ENCODE results near the gene SCGB1C1. TPM values are rescaled to one million over a fixed set of nuclear protein-coding genes. Genes with fewer than 3 reads are reported as not detected.

SCGB1C1 gene
- total and polyA plus RNA-seq, 9 of the 15 experiments (the other 6 are each of a cell fraction or from before 2014, with no cell fraction given): not detected

DNA sequence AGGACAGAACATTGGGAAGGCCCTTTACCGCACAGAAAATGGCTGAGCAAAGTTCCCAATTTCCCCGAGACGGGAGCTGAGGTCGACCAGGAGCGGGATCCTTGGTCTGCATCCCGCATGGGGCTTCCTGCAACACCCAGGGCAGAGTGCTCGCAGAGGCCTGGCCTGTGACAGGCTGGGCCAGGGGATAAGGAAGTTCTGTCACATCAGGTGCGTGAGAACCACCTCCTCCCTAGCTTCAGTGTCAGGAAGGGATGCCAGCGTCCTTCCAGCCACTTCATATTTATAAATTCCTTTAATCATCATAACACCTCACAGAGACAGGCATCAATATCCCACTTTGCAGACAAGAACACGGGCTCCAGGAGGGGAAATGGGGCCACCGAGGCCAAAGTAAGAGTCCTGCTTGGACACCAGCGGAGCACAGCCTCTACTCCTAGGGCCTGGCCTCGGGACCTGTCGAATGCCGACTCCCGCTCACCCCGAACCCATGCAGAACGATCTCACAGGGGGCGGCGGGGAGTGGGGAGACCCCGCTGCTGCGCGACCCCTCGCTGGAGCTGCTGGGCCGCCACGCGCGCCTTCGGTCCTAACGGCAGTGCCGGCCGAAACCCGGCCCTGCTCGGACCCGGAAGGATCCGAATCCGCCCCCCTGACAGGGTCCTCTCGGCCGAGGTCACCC is 13.8 kb downstream of the SCGB1C1 start:
- in situ Hi-C loops (cut with MboI): no loop called here
- peak; percentile 2 for ATAC-seq
- Histone ChIP-seq H3K4me2 (ENCODE audit: insufficient read depth, low read length) (peak overlapping the region; percentile 92), H3K9ac (ENCODE audit: insufficient read depth in 1 of 2, low read depth in 2 of 2, low read length in 2 of 2) (peak overlapping the region; percentile 97 to 98), H3K27me3 (ENCODE audit: control insufficient read depth in 2 of 2, insufficient read depth in 2 of 2, low read length in 2 of 2) (no peaks in the 10 kb centered on the region; a peak in 1 of 5 replicates), H3K36me3 (ENCODE audit: control insufficient read depth, insufficient read depth, low read length) (peaks cover 71% of the 10 kb centered on the region), H3K9me1 (ENCODE audit: control insufficient read depth, insufficient read depth, low read length) (peaks cover 10% of the 10 kb centered on the region), H3K27ac (ENCODE audit: extremely low read depth, low read depth, low read length) (peak overlapping the region; percentile 93), H3K4me1 (replicated peaks in 1 of 2; ENCODE audit: control insufficient read depth in 2 of 2, insufficient read depth in 2 of 2, low read length in 2 of 2) (peaks cover 35 to 55% of the 10 kb centered on the region in 2 experiments; a peak in 4 of 5 replicates), H4K20me1 (replicated peaks; ENCODE audit: control insufficient read depth, insufficient read depth, low read length) (peaks cover 44% of the 10 kb centered on the region), H2AFZ (ENCODE audit: low read depth, low read length) (no peak overlapping the region), H3K79me2 (ENCODE audit: control insufficient read depth, insufficient read depth, low read length) (peaks cover 72% of the 10 kb centered on the region), H3K4me3 (peak overlapping the region; percentile 96), H3K9me3 (replicated peaks; ENCODE audit: control insufficient read depth, insufficient read depth, low read depth, low read length) (no peaks in the 10 kb centered on the region)
- BruUV-seq (replicated peaks): TSS peak; percentile 39
- POLR2A ChIA-PET: interaction anchor here (0.6 to 3.1 kb wide), 29 partner anchors 9 to 305 kb away, joined by 3 to 63 read pairs (median 4); no protein-coding TSS in a partner anchor
- intact Hi-C loops (cut with micrococcal nuclease): loop anchor here (2.0 kb wide), 1 partner anchor 30 kb away; the partner anchor contains the start of genes PSMD13 and SIRT3
- CTCF ChIA-PET (ENCODE audit: low intra/inter-chr PET ratio): no interaction called here
- DNase-seq (ENCODE audit: extremely low read depth in 1 of 4, low spot score in 3 of 4): peak; percentile 37 to 50 (median 44)
- no peak for FAIRE-seq
- under 1% methylated on average over 28 of the region's 39 CpGs for WGBS (ENCODE audit: insufficient coverage, low coverage, missing lambda C conversion rate)
- TF ChIP-seq, protein P1, sequence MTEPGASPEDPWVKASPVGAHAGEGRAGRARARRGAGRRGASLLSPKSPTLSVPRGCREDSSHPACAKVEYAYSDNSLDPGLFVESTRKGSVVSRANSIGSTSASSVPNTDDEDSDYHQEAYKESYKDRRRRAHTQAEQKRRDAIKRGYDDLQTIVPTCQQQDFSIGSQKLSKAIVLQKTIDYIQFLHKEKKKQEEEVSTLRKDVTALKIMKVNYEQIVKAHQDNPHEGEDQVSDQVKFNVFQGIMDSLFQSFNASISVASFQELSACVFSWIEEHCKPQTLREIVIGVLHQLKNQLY (CRISPR knock-in tag; conservative IDR thresholded peaks at IDR 0.05): no peak
- TF ChIP-seq, protein P2, sequence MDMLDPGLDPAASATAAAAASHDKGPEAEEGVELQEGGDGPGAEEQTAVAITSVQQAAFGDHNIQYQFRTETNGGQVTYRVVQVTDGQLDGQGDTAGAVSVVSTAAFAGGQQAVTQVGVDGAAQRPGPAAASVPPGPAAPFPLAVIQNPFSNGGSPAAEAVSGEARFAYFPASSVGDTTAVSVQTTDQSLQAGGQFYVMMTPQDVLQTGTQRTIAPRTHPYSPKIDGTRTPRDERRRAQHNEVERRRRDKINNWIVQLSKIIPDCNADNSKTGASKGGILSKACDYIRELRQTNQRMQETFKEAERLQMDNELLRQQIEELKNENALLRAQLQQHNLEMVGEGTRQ (CRISPR knock-in tag; IDR thresholded peaks at IDR 0.05): 0 out of 2 replicates have a peak, but pooled peaks have one; percentile 5
- TF ChIP-seq ZNF57 (CRISPR knock-in tag; IDR thresholded peaks at IDR 0.05) (0 out of 2 replicates have a peak, but pooled peaks have one; percentile 11), BACH1 (tag; IDR thresholded peaks at IDR 0.05) (no peak), PCBP1 (IDR thresholded peaks at IDR 0.05; ENCODE audit: low read depth, low read length, poor library complexity, severe bottlenecking) (no peak), MBD2 (IDR thresholded peaks at IDR 0.05; ENCODE audit: borderline replicate concordance, low read depth) (no peak), SIN3A (IDR thresholded peaks at IDR 0.05; ENCODE audit: borderline replicate concordance in 2 of 2, control insufficient read depth in 1 of 2, low read depth in 2 of 2, low read length in 2 of 2) (peak in 1 of 2 experiments; percentile 15; a peak in 1 of 4 replicates), SMARCA5 (IDR thresholded peaks at IDR 0.05) (no peak), KLF1 (tag; IDR thresholded peaks at IDR 0.05) (no peak), CHD1 (IDR thresholded peaks at IDR 0.05; ENCODE audit: low read length) (peak; percentile 83), ELF1 (tag; IDR thresholded peaks at IDR 0.05) (no peak), TCF7 (IDR thresholded peaks at IDR 0.05; ENCODE audit: borderline replicate concordance) (no peak), TRIM28 (IDR thresholded peaks at IDR 0.05) (no peak), POU5F1 (IDR thresholded peaks at IDR 0.05; ENCODE audit: borderline replicate concordance, low read depth, low read length, partially characterized antibody) (no peak), HMGN3 (IDR thresholded peaks at IDR 0.05; ENCODE audit: borderline replicate concordance, extremely low read depth, insufficient read length, low read depth, low read length) (no peak), ELF4 (CRISPR knock-in tag; IDR thresholded peaks at IDR 0.05) (no peak)
- TF ChIP-seq, protein P3, sequence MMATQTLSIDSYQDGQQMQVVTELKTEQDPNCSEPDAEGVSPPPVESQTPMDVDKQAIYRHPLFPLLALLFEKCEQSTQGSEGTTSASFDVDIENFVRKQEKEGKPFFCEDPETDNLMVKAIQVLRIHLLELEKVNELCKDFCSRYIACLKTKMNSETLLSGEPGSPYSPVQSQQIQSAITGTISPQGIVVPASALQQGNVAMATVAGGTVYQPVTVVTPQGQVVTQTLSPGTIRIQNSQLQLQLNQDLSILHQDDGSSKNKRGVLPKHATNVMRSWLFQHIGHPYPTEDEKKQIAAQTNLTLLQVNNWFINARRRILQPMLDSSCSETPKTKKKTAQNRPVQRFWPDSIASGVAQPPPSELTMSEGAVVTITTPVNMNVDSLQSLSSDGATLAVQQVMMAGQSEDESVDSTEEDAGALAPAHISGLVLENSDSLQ (IDR thresholded peaks at IDR 0.05): no peak
- TF ChIP-seq, protein P4, sequence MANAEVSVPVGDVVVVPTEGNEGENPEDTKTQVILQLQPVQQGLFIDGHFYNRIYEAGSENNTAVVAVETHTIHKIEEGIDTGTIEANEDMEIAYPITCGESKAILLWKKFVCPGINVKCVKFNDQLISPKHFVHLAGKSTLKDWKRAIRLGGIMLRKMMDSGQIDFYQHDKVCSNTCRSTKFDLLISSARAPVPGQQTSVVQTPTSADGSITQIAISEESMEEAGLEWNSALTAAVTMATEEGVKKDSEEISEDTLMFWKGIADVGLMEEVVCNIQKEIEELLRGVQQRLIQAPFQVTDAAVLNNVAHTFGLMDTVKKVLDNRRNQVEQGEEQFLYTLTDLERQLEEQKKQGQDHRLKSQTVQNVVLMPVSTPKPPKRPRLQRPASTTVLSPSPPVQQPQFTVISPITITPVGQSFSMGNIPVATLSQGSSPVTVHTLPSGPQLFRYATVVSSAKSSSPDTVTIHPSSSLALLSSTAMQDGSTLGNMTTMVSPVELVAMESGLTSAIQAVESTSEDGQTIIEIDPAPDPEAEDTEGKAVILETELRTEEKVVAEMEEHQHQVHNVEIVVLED (CRISPR knock-in tag; IDR thresholded peaks at IDR 0.05): no peak

All from K562 (cell line).